ENCODE results near the gene FAAP24. TPM values are rescaled to one million over a fixed set of nuclear protein-coding genes. Genes with fewer than 3 reads are reported as not detected.
"Not testable (repeated sequence)": the region's sequence is repeated elsewhere in the genome, so short reads cannot be mapped to it uniquely, and the experiment has no call there.

Gene FAAP24
- 3.3 and 11.7 TPM in 2 replicates for total RNA-seq (2014; rRNA removed; shearing (Covaris generic))

GRCh38 chr19:32971715-32972540, at the start of gene FAAP24, which contains the start of gene CEP89:
Gene FAAP24 (plus strand): TSS chr19:32972242. CDS start chr19:32973197, 955 bp downstream.
Gene CEP89 (minus strand): TSS chr19:32971958. CDS start chr19:32971874, 84 bp downstream.
- peak within 1 kb of the TSS; percentile 67 for H3K4me3 ChIP-seq (ENCODE audit: insufficient read depth, low read depth, low read length)
- H3K36me3 ChIP-seq (replicated peaks; ENCODE audit: control insufficient read depth, insufficient read depth, low read length) = no peaks in the 10 kb centered on the region
- DNase-seq = peak; percentile 99
- H3K27me3 ChIP-seq (ENCODE audit: control insufficient read depth, insufficient read depth, low read length) = no peaks in the 10 kb centered on the region

- Histone ChIP-seq H3K36me3 (replicated peaks; ENCODE audit: control insufficient read depth, insufficient read depth, low read length) (peaks cover 1% of the 10 kb centered on the region), H3K4me3 (ENCODE audit: insufficient read depth, low read depth, low read length) (no peak overlapping the region), H3K27me3 (ENCODE audit: control insufficient read depth, insufficient read depth, low read length) (no peaks in the 10 kb centered on the region)
- DNase-seq = no peak
These were observed 47.8 kb upstream of the FAAP24 start for GRCh38 chr19:32924200-32924599.

GRCh38 chr19:32928806-32929205, 43.2 kb upstream of the FAAP24 start:
- no peak for DNase-seq
- Histone ChIP-seq H3K27me3 (ENCODE audit: control insufficient read depth, insufficient read depth, low read length) (no peaks in the 10 kb centered on the region), H3K4me3 (ENCODE audit: insufficient read depth, low read depth, low read length) (no peak overlapping the region), H3K36me3 (replicated peaks; ENCODE audit: control insufficient read depth, insufficient read depth, low read length) (peaks cover 1% of the 10 kb centered on the region)

- no peak overlapping the region for H3K4me3 ChIP-seq (ENCODE audit: insufficient read depth, low read depth, low read length)
- DNase-seq = no peak
- H3K27me3 ChIP-seq (ENCODE audit: control insufficient read depth, insufficient read depth, low read length) = no peaks in the 10 kb centered on the region
- peaks cover 1% of the 10 kb centered on the region for H3K36me3 ChIP-seq (replicated peaks; ENCODE audit: control insufficient read depth, insufficient read depth, low read length)
These were observed 41.5 kb upstream of the FAAP24 start for GRCh38 chr19:32930567-32930966.

GRCh38 chr19:32933571-32933970, 38.5 kb upstream of the FAAP24 start:
- Histone ChIP-seq H3K27me3 (ENCODE audit: control insufficient read depth, insufficient read depth, low read length) (no peaks in the 10 kb centered on the region), H3K36me3 (replicated peaks; ENCODE audit: control insufficient read depth, insufficient read depth, low read length) (0 out of 2 replicates have a peak, but pooled peaks cover 1% of the 10 kb centered on the region), H3K4me3 (ENCODE audit: insufficient read depth, low read depth, low read length) (no peak overlapping the region)
- no peak for DNase-seq

GRCh38 chr19:32935629-32936028, 36.4 kb upstream of the FAAP24 start:
- Histone ChIP-seq H3K4me3 (ENCODE audit: insufficient read depth, low read depth, low read length) (no peak overlapping the region), H3K27me3 (ENCODE audit: control insufficient read depth, insufficient read depth, low read length) (no peaks in the 10 kb centered on the region), H3K36me3 (replicated peaks; ENCODE audit: control insufficient read depth, insufficient read depth, low read length) (0 out of 2 replicates have a peak, but pooled peaks cover 1% of the 10 kb centered on the region)
- no peak for DNase-seq

- Histone ChIP-seq H3K36me3 (replicated peaks; ENCODE audit: control insufficient read depth, insufficient read depth, low read length) (0 out of 2 replicates have a peak, but pooled peaks cover 1% of the 10 kb centered on the region), H3K4me3 (ENCODE audit: insufficient read depth, low read depth, low read length) (no peak overlapping the region), H3K27me3 (ENCODE audit: control insufficient read depth, insufficient read depth, low read length) (no peaks in the 10 kb centered on the region)
- no peak for DNase-seq
These were observed 36.0 kb upstream of the FAAP24 start for GRCh38 chr19:32936065-32936464.

- not testable (repeated sequence) for H3K27me3 ChIP-seq (ENCODE audit: control insufficient read depth, insufficient read depth, low read length); H3K4me3 ChIP-seq (ENCODE audit: insufficient read depth, low read depth, low read length); H3K36me3 ChIP-seq (replicated peaks; ENCODE audit: control insufficient read depth, insufficient read depth, low read length); DNase-seq
These were observed 30.8 kb upstream of the FAAP24 start for GRCh38 chr19:32941273-32941672.

- Histone ChIP-seq H3K36me3 (replicated peaks; ENCODE audit: control insufficient read depth, insufficient read depth, low read length) (peaks cover 3% of the 10 kb centered on the region), H3K4me3 (ENCODE audit: insufficient read depth, low read depth, low read length) (no peak overlapping the region), H3K27me3 (ENCODE audit: control insufficient read depth, insufficient read depth, low read length) (no peaks in the 10 kb centered on the region)
- no peak for DNase-seq
These were observed 26.8 kb upstream of the FAAP24 start for GRCh38 chr19:32945260-32945659.

GRCh38 chr19:32966750-32967149, 5.3 kb upstream of the FAAP24 start:
- no peaks in the 10 kb centered on the region for H3K27me3 ChIP-seq (ENCODE audit: control insufficient read depth, insufficient read depth, low read length)
- DNase-seq = no peak
- no peaks in the 10 kb centered on the region for H3K36me3 ChIP-seq (replicated peaks; ENCODE audit: control insufficient read depth, insufficient read depth, low read length)
- no peak overlapping the region for H3K4me3 ChIP-seq (ENCODE audit: insufficient read depth, low read depth, low read length)

GRCh38 chr19:32969549-32969948, 2.5 kb upstream of the FAAP24 start:
- Histone ChIP-seq H3K36me3 (replicated peaks; ENCODE audit: control insufficient read depth, insufficient read depth, low read length) (no peaks in the 10 kb centered on the region), H3K27me3 (ENCODE audit: control insufficient read depth, insufficient read depth, low read length) (no peaks in the 10 kb centered on the region), H3K4me3 (ENCODE audit: insufficient read depth, low read depth, low read length) (no peak overlapping the region)
- DNase-seq = no peak

GRCh38 chr19:32971012-32971595, 938 bp upstream of the FAAP24 start:
- no peaks in the 10 kb centered on the region for H3K36me3 ChIP-seq (replicated peaks; ENCODE audit: control insufficient read depth, insufficient read depth, low read length)
- DNase-seq = no peak
- peak overlapping the region; percentile 67 for H3K4me3 ChIP-seq (ENCODE audit: insufficient read depth, low read depth, low read length)
- H3K27me3 ChIP-seq (ENCODE audit: control insufficient read depth, insufficient read depth, low read length) = no peaks in the 10 kb centered on the region

- DNase-seq = peak; percentile 75
- Histone ChIP-seq H3K36me3 (replicated peaks; ENCODE audit: control insufficient read depth, insufficient read depth, low read length) (peaks cover 4% of the 10 kb centered on the region; the same call in 1 of the 2 replicates), H3K4me3 (ENCODE audit: insufficient read depth, low read depth, low read length) (no peak overlapping the region), H3K27me3 (ENCODE audit: control insufficient read depth, insufficient read depth, low read length) (no peaks in the 10 kb centered on the region)
These were observed 4.3 kb downstream of the FAAP24 start for GRCh38 chr19:32976223-32976805.

GRCh38 chr19:32977280-32977679, 5.2 kb downstream of the FAAP24 start:
- no peaks in the 10 kb centered on the region for H3K27me3 ChIP-seq (ENCODE audit: control insufficient read depth, insufficient read depth, low read length)
- no peak for DNase-seq
- H3K36me3 ChIP-seq (replicated peaks; ENCODE audit: control insufficient read depth, insufficient read depth, low read length) = peaks cover 4% of the 10 kb centered on the region; the same call in 1 of the 2 replicates
- H3K4me3 ChIP-seq (ENCODE audit: insufficient read depth, low read depth, low read length) = no peak overlapping the region

- H3K27me3 ChIP-seq (ENCODE audit: control insufficient read depth, insufficient read depth, low read length); H3K4me3 ChIP-seq (ENCODE audit: insufficient read depth, low read depth, low read length); DNase-seq; H3K36me3 ChIP-seq (replicated peaks; ENCODE audit: control insufficient read depth, insufficient read depth, low read length): not testable (repeated sequence)
These were observed 5.8 kb downstream of the FAAP24 start for GRCh38 chr19:32977813-32978212.
